Stimulated activated naive B cell treated with anti-CD40 and anti-IgM and Interleukin-4, amounts not matched to agents 10 μg/mL and 1 μg/mL and 100 μg/mL, for 72 hours (primary cell): ENCODE data around the gene HTRA3.

Experiments
- ATAC-seq, 2 donors: fragments of 150-1000 bp; cut with Tn5 transposase; replicated peaks; 2 replicates each; pipeline ENCODE4 v1.10.0; 2021; ENCODE audit warnings: moderate library complexity in 1 of 2
- DNase-seq: peaks from one replicate; pipeline ENCODE4 v3.0.0; 2021
- H3K27ac Mint-ChIP-seq: one replicate; pipeline ENCODE4 v1.8.0; 2022; ENCODE audit warnings: mild to moderate bottlenecking, mixed read lengths
- H3K27me3 Mint-ChIP-seq, 2 donors: one replicate each; pipeline ENCODE4 v1.8.0; 2022; ENCODE audit warnings: mixed read lengths in 2 of 2
- H3K36me3 Mint-ChIP-seq, 2 donors: one replicate each; pipeline ENCODE4 v1.8.0; 2022; ENCODE audit warnings: mixed read lengths in 2 of 2, mild to moderate bottlenecking in 1 of 2
- H3K4me1 Mint-ChIP-seq, 2 donors: one replicate each; pipeline ENCODE4 v1.8.0; 2022; ENCODE audit warnings: mixed read lengths in 2 of 2, mild to moderate bottlenecking in 1 of 2
- H3K4me3 Mint-ChIP-seq, 2 donors: one replicate each; pipeline ENCODE4 v1.8.0; 2022; ENCODE audit warnings: mild to moderate bottlenecking in 2 of 2, mixed read lengths in 2 of 2, moderate library complexity in 1 of 2
- H3K9me3 Mint-ChIP-seq, 2 donors: one replicate each; pipeline ENCODE4 v1.8.0; 2022; ENCODE audit warnings: mixed read lengths in 2 of 2, mild to moderate bottlenecking in 1 of 2

Gene HTRA3

DNA sequence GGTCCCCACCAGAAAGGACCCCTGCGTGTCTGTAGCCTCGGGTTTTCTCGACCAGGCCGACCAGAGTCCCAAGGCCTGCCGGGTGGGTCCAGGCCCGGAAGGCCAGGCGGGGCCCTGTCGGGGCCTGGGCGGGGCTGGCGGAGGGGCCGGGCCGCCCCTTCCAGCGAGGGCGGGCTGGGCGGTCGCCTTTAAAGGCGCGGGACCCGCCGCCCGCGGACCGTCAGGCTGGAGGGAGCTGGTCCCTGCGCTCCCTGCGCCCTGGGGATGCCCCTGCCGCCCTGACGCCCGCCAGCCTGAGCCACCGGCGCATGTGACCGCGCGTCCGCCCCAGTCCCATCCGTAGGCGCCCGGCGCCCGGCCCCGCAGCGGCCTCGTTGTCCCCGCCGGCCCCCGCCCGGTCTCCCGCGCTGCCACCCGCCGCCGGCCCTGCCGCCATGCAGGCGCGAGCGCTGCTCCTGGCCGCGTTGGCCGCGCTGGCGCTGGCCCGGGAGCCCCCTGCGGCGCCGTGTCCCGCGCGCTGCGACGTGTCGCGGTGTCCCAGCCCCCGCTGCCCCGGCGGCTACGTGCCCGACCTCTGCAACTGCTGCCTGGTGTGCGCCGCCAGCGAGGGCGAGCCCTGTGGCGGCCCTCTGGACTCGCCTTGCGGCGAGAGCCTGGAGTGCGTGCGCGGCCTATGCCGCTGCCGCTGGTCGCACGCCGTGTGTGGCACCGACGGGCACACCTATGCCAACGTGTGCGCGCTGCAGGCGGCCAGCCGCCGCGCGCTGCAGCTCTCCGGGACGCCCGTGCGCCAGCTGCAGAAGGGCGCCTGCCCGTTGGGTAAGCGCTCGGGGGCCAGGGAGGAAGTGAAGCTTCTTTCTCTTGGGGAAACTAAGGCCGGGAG, at the start of gene HTRA3:
Gene HTRA3 (plus strand): TSS at position 220 of the 883 bp plus-strand sequence. CDS start 215 bp downstream, at position 435.
- H3K9me3 Mint-ChIP-seq: no peaks in the 10 kb centered on the region
- H3K4me3 Mint-ChIP-seq: peak within 1 kb of the TSS in 1 of 2 donors; percentile 65
- H3K36me3 Mint-ChIP-seq: no peaks in the 10 kb centered on the region
- H3K4me1 Mint-ChIP-seq: peaks cover 0 to 1% of the 10 kb centered on the region in 2 donors
- H3K27me3 Mint-ChIP-seq: peaks cover 52 to 66% of the 10 kb centered on the region in 2 donors
- no peak within 1 kb of the TSS for H3K27ac Mint-ChIP-seq
- ATAC-seq (peak in 1 of 2 donors; percentile 28), DNase-seq (no peak)

DNA sequence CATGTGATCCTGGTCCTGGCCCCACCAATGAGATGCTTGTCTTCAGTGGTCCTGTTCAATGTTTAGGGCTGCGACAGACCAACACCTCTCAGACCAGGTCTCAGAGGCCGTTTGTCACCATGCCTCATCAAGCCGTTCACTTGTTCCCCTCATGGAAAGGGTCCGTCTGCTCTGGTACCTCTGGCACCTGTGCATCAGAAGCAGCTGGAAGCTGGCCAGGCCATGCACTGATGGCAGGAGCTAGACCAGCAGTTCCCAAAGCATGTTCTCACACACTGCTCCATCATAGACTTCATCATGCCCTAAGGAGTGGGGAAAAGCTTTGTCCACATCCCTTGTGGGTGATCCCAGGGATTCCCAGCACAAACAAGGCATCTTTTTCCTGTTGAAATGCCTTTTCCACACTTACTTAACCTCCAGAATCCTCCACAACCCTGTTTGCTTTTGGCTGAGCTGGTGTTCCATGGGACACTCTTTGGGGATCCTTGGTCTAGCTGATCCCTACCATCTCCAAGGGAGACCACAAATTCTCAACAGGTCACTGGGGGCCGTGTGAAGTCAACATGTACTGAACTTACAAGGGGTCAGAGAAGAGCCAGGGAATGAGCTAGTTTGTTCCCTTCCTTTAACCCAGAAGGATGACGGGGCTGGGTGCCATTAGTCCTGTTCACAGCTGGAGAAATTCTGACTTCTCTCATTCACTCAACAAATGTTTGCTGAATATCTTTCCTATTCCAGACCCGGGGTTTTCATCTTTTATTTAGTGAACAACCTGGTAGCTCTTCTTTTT, 48.7 kb upstream of the HTRA3 start:
- H3K4me1 Mint-ChIP-seq: peaks cover 26 to 43% of the 10 kb centered on the region in 2 donors
- H3K27me3 Mint-ChIP-seq: no peaks in the 10 kb centered on the region
- no peak overlapping the region for H3K4me3 Mint-ChIP-seq
- ATAC-seq (peak; percentile 3 to 16), DNase-seq (no peak)
- H3K9me3 Mint-ChIP-seq: no peaks in the 10 kb centered on the region
- H3K36me3 Mint-ChIP-seq: peaks cover 59 to 83% of the 10 kb centered on the region in 2 donors
- no peak overlapping the region for H3K27ac Mint-ChIP-seq

DNA sequence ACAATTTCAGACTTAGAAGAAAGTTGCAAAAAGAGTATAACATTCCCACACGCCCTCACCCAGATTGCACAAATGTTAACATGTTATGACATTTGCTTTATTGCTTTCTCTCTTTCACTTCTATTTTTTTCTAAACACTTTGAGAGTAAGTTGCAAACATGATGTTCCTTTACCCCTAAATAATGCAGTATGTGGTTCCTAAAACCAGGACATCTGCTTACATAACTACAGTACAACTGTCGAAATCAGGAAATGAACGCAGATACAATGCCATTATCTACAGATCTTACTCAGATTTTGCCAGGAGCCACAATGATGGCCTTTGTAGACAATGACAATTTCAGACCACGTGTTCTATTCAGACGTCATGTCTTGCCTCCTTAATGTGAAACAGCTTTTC, 48.1 kb upstream of the HTRA3 start:
- Mint-ChIP-seq H3K9me3 (no peaks in the 10 kb centered on the region), H3K4me3 (peak overlapping the region in 1 of 2 donors; percentile 7), H3K36me3 (peaks cover 60 to 79% of the 10 kb centered on the region in 2 donors), H3K27me3 (no peaks in the 10 kb centered on the region), H3K27ac (peak overlapping the region; percentile 75), H3K4me1 (peaks cover 26 to 44% of the 10 kb centered on the region in 2 donors)
- peak; percentile 84 to 88 for ATAC-seq
- no peak for DNase-seq

DNA sequence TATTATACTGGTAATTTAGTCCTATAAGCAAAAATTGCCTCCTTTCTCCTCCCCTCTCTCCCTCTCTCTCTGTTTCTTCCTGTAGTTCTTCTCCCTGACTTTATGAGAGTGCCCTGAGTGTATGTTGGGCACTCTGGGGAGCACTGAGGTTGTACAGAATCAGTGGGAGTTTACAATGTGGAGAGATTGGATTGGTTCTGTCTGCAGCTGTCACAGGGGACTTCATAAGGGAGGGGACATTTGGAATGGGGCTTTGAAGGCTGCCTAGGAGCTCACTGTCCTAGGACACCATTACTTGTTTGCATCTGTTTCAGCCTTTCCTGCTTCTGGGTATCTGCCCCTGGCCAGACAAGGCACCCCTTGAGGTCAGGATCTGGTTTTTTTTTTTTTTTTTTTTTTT, 47.6 kb upstream of the HTRA3 start:
- H3K27ac Mint-ChIP-seq: no peak overlapping the region
- peaks cover 28 to 49% of the 10 kb centered on the region in 2 donors for H3K4me1 Mint-ChIP-seq
- H3K36me3 Mint-ChIP-seq: peaks cover 63 to 84% of the 10 kb centered on the region in 2 donors
- no peak overlapping the region for H3K4me3 Mint-ChIP-seq
- H3K9me3 Mint-ChIP-seq: no peaks in the 10 kb centered on the region
- no peak for DNase-seq
- no peak for ATAC-seq
- no peaks in the 10 kb centered on the region for H3K27me3 Mint-ChIP-seq

DNA sequence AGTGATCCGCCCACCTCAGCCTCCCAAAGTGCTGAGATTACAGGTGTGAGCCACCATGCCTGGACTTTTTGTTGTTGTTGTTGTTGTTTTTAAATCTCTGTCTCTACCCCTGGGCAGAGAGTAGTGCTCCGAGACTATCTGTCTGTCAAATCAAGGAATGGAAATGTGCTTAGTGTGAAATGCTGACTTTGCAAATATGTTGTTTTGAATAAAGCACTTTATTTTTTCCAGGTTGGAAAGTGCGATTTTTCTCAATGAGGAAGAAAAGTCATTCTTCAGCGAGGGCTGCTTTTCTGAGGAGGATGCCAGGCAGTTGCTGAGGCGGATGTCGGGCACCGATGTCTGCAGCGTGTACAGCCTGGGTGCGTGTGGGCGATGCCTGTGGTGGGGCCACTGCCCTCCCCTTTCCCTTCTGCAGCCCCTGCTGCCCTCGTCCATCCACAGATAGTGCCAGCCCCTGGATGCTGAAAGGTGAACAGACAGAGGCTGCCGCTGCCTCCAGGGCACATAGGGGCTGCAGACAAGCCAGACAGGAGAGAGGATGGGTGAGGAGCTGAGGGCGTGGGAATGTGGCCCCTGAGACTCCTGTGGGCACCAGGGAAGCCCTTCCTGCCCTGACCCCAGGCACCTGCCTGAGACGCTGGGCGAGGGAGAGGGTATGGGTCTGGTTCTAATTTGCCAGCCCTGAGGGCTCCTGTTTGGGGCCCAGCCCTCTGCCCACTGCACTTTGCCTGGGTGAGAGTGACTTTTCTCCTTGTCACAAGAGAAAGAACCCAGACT, 46.8 kb upstream of the HTRA3 start:
- Mint-ChIP-seq H3K27ac (peak overlapping the region; percentile 47), H3K4me3 (peak overlapping the region in 1 of 2 donors; percentile 22), H3K27me3 (no peaks in the 10 kb centered on the region), H3K9me3 (no peaks in the 10 kb centered on the region), H3K4me1 (peaks cover 28 to 54% of the 10 kb centered on the region in 2 donors), H3K36me3 (peaks cover 61 to 79% of the 10 kb centered on the region in 2 donors)
- ATAC-seq: no peak
- DNase-seq: no peak

DNA sequence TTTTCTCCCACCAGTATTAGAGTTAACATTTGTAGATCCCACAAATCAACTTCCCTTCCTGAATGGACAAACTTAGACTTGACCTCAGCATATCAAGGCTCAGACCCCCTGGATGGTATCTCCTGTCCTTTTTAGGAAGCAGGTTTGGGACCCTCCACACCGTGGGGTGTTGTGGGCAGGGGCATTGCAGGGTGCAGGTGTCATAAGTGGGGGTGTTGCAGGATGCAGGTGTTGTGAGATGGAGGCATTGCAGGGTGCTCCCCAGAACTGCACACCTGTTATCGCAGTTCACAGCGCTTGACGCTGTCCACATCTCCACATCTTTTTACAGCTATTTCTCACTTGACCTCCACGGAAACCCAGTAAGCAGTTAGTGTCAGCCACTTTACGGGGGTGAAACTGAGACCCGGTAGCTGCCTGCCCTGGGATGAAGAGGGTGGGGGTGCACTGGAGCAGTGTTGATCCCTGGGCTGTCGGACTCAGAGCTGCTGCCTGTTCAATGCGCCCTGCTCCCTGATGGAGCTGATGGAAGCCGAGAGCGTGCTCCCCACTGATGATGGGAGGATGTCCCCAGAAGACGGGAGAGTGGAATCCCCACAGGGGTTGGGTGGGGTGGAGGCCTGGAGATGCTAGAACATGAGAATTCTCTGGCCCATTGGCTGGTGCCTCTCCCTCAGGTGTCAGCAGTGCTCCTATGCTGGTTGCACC, 45.1 kb upstream of the HTRA3 start:
- H3K27ac Mint-ChIP-seq: no peak overlapping the region
- ATAC-seq (no peak), DNase-seq (no peak)
- no peak overlapping the region for H3K4me3 Mint-ChIP-seq
- H3K27me3 Mint-ChIP-seq: no peaks in the 10 kb centered on the region
- H3K4me1 Mint-ChIP-seq: peaks cover 39 to 71% of the 10 kb centered on the region in 2 donors
- H3K9me3 Mint-ChIP-seq: no peaks in the 10 kb centered on the region
- peaks cover 57 to 82% of the 10 kb centered on the region in 2 donors for H3K36me3 Mint-ChIP-seq

DNA sequence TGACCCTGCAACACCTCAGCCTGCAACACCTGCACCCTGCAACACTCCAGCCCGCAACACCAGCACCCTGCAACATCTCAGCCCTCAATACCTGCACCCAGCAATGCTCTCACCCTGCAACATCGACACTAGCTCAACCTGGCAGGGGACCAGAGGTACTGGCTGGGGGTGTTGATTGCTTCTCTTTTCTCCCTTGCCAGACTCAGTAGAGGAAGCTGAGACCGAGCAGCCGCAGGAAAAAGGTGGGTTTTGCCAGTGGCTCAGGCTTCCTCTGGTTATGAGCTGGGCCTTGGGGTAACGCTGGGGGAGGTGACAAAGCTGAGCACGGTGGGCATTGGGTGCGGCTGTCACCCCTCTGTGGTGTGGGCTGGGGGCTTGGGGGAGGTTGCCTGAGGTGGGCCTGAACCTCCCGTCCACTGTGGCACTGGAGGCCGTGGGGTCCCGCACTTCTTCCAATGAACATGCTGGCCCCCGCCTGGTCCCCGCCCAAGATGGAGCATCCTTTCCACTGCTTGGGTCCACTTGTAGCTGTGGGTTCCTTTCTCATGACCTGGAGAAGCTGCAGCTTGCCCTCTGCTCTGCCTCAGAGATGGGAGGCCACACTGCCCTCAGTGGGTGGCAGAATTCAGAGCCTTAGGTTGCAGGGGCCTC, 44.5 kb upstream of the HTRA3 start:
- Mint-ChIP-seq H3K27ac (peak overlapping the region; percentile 9), H3K9me3 (no peaks in the 10 kb centered on the region), H3K4me3 (no peak overlapping the region), H3K27me3 (no peaks in the 10 kb centered on the region), H3K36me3 (peaks cover 51 to 77% of the 10 kb centered on the region in 2 donors), H3K4me1 (peaks cover 42 to 77% of the 10 kb centered on the region in 2 donors)
- ATAC-seq (no peak), DNase-seq (no peak)

DNA sequence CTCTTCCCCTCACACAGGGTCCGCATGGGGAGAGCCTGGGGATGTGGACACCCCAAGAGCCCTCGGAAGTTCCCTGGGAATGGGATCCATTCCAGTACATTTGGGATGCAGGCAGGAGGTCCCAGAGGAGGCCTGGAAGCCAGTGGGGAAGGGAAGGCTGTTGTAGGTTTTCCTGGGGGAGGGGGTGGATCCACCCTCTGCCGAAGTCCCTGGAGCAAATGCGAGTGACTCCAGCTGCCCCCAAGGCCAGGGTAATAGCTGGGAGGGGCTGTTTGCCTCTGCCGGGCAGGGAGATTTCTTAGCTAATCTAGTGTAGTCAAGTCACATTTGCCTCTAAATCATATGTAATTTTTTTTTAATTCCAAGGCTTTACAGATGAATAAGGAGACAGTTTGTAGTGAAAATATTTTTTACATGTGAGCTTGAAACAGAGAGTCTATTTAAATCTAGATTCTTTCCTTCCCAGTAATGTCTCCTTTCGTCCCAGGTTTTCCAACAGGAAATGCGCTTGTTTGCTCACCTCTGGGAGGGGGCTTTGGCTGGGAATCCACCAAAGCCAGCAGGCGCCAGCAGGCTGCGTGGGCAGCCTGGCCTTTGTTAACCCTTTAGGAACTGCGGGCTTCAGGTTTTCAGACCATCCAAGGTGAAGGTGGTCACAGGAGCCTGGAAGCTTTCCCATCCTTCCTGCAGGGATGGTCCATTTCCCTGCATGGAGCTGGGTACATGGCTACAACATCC, 43.7 kb upstream of the HTRA3 start:
- Mint-ChIP-seq H3K27ac (no peak overlapping the region), H3K4me3 (peak overlapping the region in 1 of 2 donors; percentile 26), H3K36me3 (peaks cover 45 to 74% of the 10 kb centered on the region in 2 donors), H3K27me3 (no peaks in the 10 kb centered on the region), H3K4me1 (peaks cover 38 to 77% of the 10 kb centered on the region in 2 donors), H3K9me3 (no peaks in the 10 kb centered on the region)
- no peak for DNase-seq
- ATAC-seq: no peak

DNA sequence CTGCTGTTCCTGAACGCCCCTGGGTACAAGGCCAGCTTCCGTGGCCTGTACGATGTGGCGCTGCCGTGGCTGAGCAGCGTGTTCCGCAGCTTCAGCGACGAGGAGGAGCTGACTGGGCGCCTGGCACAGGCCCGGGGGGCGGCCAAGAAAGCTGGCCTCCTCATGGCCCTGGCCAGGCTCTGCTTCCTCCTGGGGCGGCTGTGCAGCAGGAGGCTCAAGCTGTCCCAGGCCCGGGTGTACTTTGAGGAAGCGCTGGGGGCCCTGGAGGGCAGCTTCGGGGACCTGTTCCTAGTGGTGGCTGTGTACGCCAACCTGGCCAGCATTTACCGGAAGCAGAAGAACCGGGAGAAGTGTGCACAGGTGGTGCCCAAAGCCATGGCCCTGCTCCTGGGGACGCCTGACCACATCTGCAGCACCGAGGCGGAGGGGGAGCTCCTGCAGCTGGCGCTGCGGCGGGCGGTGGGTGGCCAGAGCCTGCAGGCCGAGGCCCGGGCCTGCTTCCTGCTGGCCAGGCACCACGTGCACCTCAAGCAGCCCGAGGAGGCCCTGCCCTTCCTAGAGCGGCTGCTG, 42.3 kb upstream of the HTRA3 start:
- ATAC-seq (no peak), DNase-seq (no peak)
- H3K27ac Mint-ChIP-seq: no peak overlapping the region
- peaks cover 37 to 65% of the 10 kb centered on the region in 2 donors for H3K36me3 Mint-ChIP-seq
- H3K4me3 Mint-ChIP-seq: no peak overlapping the region
- no peaks in the 10 kb centered on the region for H3K27me3 Mint-ChIP-seq
- H3K4me1 Mint-ChIP-seq: peaks cover 31 to 68% of the 10 kb centered on the region in 2 donors
- H3K9me3 Mint-ChIP-seq: no peaks in the 10 kb centered on the region

DNA sequence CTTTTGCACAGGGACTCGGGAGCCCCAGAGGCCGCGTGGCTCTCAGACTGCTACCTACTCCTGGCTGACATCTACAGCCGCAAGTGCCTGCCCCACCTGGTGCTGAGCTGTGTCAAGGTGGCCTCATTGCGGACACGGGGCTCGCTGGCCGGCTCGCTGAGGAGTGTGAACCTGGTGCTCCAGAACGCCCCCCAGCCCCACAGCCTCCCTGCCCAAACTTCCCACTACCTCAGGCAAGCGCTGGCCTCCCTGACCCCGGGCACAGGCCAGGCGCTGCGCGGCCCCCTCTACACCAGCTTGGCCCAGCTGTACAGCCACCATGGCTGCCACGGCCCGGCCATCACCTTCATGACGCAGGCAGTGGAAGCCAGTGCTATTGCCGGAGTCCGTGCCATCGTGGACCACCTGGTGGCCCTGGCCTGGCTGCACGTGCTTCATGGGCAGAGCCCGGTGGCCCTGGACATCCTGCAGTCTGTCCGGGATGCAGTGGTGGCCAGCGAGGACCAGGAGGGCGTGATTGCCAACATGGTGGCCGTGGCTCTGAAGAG, 41.7 kb upstream of the HTRA3 start:
- Mint-ChIP-seq H3K27me3 (no peaks in the 10 kb centered on the region), H3K36me3 (peaks cover 36 to 59% of the 10 kb centered on the region in 2 donors), H3K4me1 (peaks cover 33 to 62% of the 10 kb centered on the region in 2 donors), H3K27ac (no peak overlapping the region), H3K4me3 (no peak overlapping the region), H3K9me3 (no peaks in the 10 kb centered on the region)
- no peak for ATAC-seq
- no peak for DNase-seq

DNA sequence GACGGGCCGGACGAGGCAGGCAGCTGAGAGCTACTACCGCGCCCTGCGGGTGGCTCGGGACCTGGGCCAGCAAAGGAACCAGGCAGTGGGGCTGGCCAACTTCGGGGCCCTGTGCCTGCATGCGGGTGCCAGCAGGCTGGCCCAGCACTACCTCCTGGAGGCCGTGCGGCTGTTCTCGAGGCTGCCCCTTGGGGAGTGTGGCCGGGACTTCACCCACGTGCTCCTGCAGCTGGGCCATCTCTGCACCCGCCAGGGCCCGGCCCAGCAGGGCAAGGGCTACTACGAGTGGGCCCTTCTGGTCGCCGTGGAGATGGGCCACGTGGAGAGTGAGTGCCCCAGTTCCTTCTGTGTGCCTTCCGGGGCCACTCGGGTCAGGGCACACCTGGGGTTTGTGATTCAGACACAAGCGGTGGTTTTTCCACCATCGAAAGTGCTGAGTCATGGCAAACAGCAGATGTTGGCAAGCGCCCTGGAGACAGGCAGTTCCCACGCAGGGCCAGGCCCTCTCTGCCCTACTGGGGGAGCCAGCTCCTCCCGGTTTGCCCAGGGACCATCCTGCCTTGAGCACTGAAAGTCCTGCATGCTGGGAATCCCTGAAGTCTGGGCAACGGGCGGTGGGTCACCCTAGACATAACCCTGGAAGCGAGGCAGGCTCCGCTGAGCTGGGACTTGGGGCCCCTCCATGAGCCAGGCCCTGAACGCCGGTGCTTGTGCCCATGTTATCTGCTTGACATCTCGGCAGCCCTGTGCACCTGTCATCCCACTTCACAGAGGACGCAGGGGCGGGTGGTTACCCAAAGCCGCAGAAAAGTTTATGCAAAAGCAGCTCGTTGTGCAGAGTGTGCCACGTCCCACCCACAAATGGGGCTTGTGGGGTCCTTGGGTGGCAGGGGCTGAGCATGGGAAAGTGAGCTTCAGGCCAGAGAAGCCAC, 41.0 kb upstream of the HTRA3 start:
- peak overlapping the region; percentile 37 to 49 for H3K4me3 Mint-ChIP-seq
- H3K4me1 Mint-ChIP-seq: peaks cover 33 to 61% of the 10 kb centered on the region in 2 donors

More for the DNA sequence above, 41.0 kb upstream of the HTRA3 start:
- peak; percentile 76 for DNase-seq
- Mint-ChIP-seq H3K27me3 (no peaks in the 10 kb centered on the region), H3K27ac (peak overlapping the region; percentile 88), H3K36me3 (peaks cover 34 to 53% of the 10 kb centered on the region in 2 donors), H3K9me3 (no peaks in the 10 kb centered on the region)
- peak; percentile 83 to 86 for ATAC-seq
